PC-9 (cell line): ENCODE results near the gene KCTD16. TPM values are rescaled to one million over a fixed set of nuclear protein-coding genes. Genes with fewer than 3 reads are reported as not detected.

Experiments
- BruUV-seq: library from RNA; stranded (reverse); fragments of 400-500 nt; replicated peaks from 2 replicates; lab custom pipeline; 2021; lab: Mats Ljungman, UMichigan
- CTCF ChIA-PET: fragments of 300-600 bp; sonication (Branson Sonifier 250); formaldehyde crosslinking; loops from one replicate; lab custom pipeline; 2022; ENCODE audit warnings: antibody characterized with exemption; lab: Charles Lee
- POLR2A ChIA-PET: fragments of 300-600 bp; sonication (Branson Sonifier 250); formaldehyde crosslinking; loops from one replicate; lab custom pipeline; 2022; ENCODE audit warnings: antibody characterized with exemption; ENCODE audit not compliant: unreplicated experiment; lab: Charles Lee
- DNase-seq, 2 experiments: peaks; one replicate each; pipeline versions ENCODE4 v3.0.0 to v3.0.0-alpha.2; 2015 to 2022; ENCODE audit warnings: mixed read lengths in 1 of 2
- H2AFZ ChIP-seq: fragments of 200-600 bp; sonication (generic); 2 replicates; pipeline ENCODE4 v1.8.1; 2017; ENCODE audit warnings: antibody characterized with exemption
- H3F3A ChIP-seq: fragments of 200-600 bp; sonication (generic); 2 replicates; pipeline ENCODE4 v1.8.1; 2017; ENCODE audit warnings: antibody characterized with exemption, mild to moderate bottlenecking, low read depth; ENCODE audit not compliant: insufficient read depth
- H3K27ac ChIP-seq: fragments of 200-600 bp; sonication (generic); 2 replicates; pipeline ENCODE4 v1.6.1; 2016; ENCODE audit warnings: mixed run types
- H3K27me3 ChIP-seq: fragments of 200-600 bp; sonication (generic); 2 replicates; pipeline ENCODE4 v1.6.1; 2016; ENCODE audit warnings: low read depth, mixed run types; ENCODE audit not compliant: insufficient read depth
- H3K36me3 ChIP-seq: fragments of 200-600 bp; sonication (generic); 2 replicates; pipeline ENCODE4 v1.6.1; 2016; ENCODE audit warnings: low read depth, mixed run types
- H3K4me1 ChIP-seq: fragments of 200-600 bp; sonication (generic); replicated peaks from 2 replicates; pipeline ENCODE4 v1.6.1; 2016; ENCODE audit warnings: mixed run types; ENCODE audit not compliant: insufficient read depth
- H3K4me2 ChIP-seq: fragments of 200-600 bp; sonication (generic); 2 replicates; pipeline ENCODE4 v1.6.1; 2017; ENCODE audit warnings: mixed run types
- H3K4me3 ChIP-seq: fragments of 200-600 bp; sonication (generic); 2 replicates; pipeline ENCODE4 v1.6.1; 2016; ENCODE audit warnings: mixed run types
- H3K79me2 ChIP-seq: fragments of 200-600 bp; sonication (generic); 2 replicates; pipeline ENCODE4 v1.6.1; 2017; ENCODE audit warnings: low read depth, mixed run types
- H3K9me2 ChIP-seq: fragments of 200-600 bp; sonication (generic); 2 replicates; pipeline ENCODE4 v1.8.1; 2017; ENCODE audit warnings: mild to moderate bottlenecking; ENCODE audit not compliant: insufficient read depth
- H3K9me3 ChIP-seq: fragments of 200-600 bp; sonication (generic); 2 replicates; pipeline ENCODE4 v1.8.1; 2016; ENCODE audit warnings: low read depth; ENCODE audit not compliant: insufficient read depth
- H4K20me1 ChIP-seq: fragments of 200-600 bp; sonication (generic); 2 replicates; pipeline ENCODE4 v1.8.1; 2017; ENCODE audit not compliant: insufficient read depth
- CTCF ChIP-seq: fragments of 200-600 bp; sonication (generic); conservative IDR thresholded peaks from 2 replicates; pipeline ENCODE4 v1.6.1; 2017; ENCODE audit warnings: mixed run types, antibody characterized with exemption, mild to moderate bottlenecking, moderate library complexity
- EZH2 ChIP-seq: fragments of 200-600 bp; sonication (generic); IDR thresholded peaks from 2 replicates; pipeline ENCODE4 v1.8.0; 2017; ENCODE audit warnings: antibody characterized with exemption, low read depth
- intact Hi-C: fragments of 100-400 bp; cut with micrococcal nuclease; formaldehyde crosslinking; loops from one replicate; pipeline ENCODE4 v1.10.0; 2022; ENCODE audit not compliant: unreplicated experiment
- total RNA-seq: library from RNA; stranded (reverse); gene quantifications from 2 replicates; pipeline ENCODE4 v1.2.3, GENCODE V29; 2021

Gene KCTD16
- total RNA-seq, 1 experiment from 2014 or later: 0.33 TPM

- CTCF ChIA-PET: interaction anchor here (0.6 kb wide), 1 partner anchor 189 kb away, joined by 3 read pairs; no protein-coding TSS in a partner anchor
- H2AFZ ChIP-seq: no peak overlapping the region
- TF ChIP-seq CTCF: no peak
- TF ChIP-seq EZH2: no peak
- POLR2A ChIA-PET: no interaction called here
- H3K4me3 ChIP-seq: no peak overlapping the region
- no peak for DNase-seq
- H3K9me2 ChIP-seq: no peaks in the 10 kb centered on the region; the same call in 1 of the 2 replicates
- no peaks in the 10 kb centered on the region for H3K9me3 ChIP-seq
- H3K27ac ChIP-seq: no peak overlapping the region
- H3K4me1 ChIP-seq: 0 out of 2 replicates have a peak, but pooled peaks cover 1% of the 10 kb centered on the region
- H3K4me2 ChIP-seq: no peak overlapping the region
- H3K36me3 ChIP-seq: no peaks in the 10 kb centered on the region
- BruUV-seq: no TSS peak
- H3K79me2 ChIP-seq: no peaks in the 10 kb centered on the region
- intact Hi-C loops: loop anchor here (5.0 kb wide), 1 partner anchor 162 kb away; no protein-coding TSS in a partner anchor
- no peaks in the 10 kb centered on the region for H3K27me3 ChIP-seq
- no peaks in the 10 kb centered on the region for H4K20me1 ChIP-seq
- no peaks in the 10 kb centered on the region for H3F3A ChIP-seq
These were observed 31.1 kb upstream of the KCTD16 start for GRCh38 chr5:144139586-144139985.

GRCh38 chr5:144141585-144141984, 29.1 kb upstream of the KCTD16 start:
- H3K4me2 ChIP-seq: no peak overlapping the region
- ChIA-PET CTCF (interaction anchor here (0.7 kb wide), 1 partner anchor 524 kb away, joined by 3 read pairs; no protein-coding TSS in a partner anchor), POLR2A (no interaction called here)
- DNase-seq: no peak
- no peaks in the 10 kb centered on the region for H3K79me2 ChIP-seq
- no peak overlapping the region for H3K27ac ChIP-seq
- H3K9me2 ChIP-seq: no peaks in the 10 kb centered on the region; the same call in 1 of the 2 replicates
- H3K4me1 ChIP-seq: 0 out of 2 replicates have a peak, but pooled peaks cover 8% of the 10 kb centered on the region
- no peaks in the 10 kb centered on the region for H3K36me3 ChIP-seq
- no TSS peak for BruUV-seq
- intact Hi-C loops: loop anchor here (10.0 kb wide), 1 partner anchor 267 kb away; no protein-coding TSS in a partner anchor
- H4K20me1 ChIP-seq: no peaks in the 10 kb centered on the region
- no peak overlapping the region for H2AFZ ChIP-seq
- H3K9me3 ChIP-seq: no peaks in the 10 kb centered on the region
- H3K4me3 ChIP-seq: no peak overlapping the region
- TF ChIP-seq CTCF: no peak
- no peak for TF ChIP-seq EZH2
- H3K27me3 ChIP-seq: no peaks in the 10 kb centered on the region
- H3F3A ChIP-seq: no peaks in the 10 kb centered on the region

- Histone ChIP-seq H3K4me1 (0 out of 2 replicates have a peak, but pooled peaks cover 8% of the 10 kb centered on the region), H3F3A (no peaks in the 10 kb centered on the region), H3K79me2 (no peaks in the 10 kb centered on the region), H3K27ac (no peak overlapping the region), H3K9me2 (no peaks in the 10 kb centered on the region; the same call in 1 of the 2 replicates), H2AFZ (no peak overlapping the region), H3K27me3 (no peaks in the 10 kb centered on the region), H3K4me3 (no peak overlapping the region), H3K9me3 (no peaks in the 10 kb centered on the region), H4K20me1 (no peaks in the 10 kb centered on the region), H3K4me2 (no peak overlapping the region), H3K36me3 (no peaks in the 10 kb centered on the region)
- BruUV-seq: no TSS peak
- ChIA-PET POLR2A (no interaction called here), CTCF (interaction anchor here (1.0 to 1.3 kb wide), 3 partner anchors 8 to 174 kb away, joined by 3 to 8 read pairs (median 6); partner anchors contain the start of genes KCTD16 and YIPF5)
- intact Hi-C loops: loop anchor here (1.0 to 10.0 kb wide), 3 partner anchors 267 to 737 kb away; no protein-coding TSS in a partner anchor
- DNase-seq: peak in 1 of 2 experiments; percentile 11
- TF ChIP-seq CTCF (peak; percentile 85), EZH2 (no peak)
These were observed 28.4 kb upstream of the KCTD16 start for GRCh38 chr5:144142139-144142823.
